ENCODE data around the gene HSPA8. TPM values are rescaled to one million over a fixed set of nuclear protein-coding genes. Genes with fewer than 3 reads are reported as not detected.

The HSPA8 gene
- total RNA-seq, 2 donors from 2014 or later = 672 to 817 TPM

DNA sequence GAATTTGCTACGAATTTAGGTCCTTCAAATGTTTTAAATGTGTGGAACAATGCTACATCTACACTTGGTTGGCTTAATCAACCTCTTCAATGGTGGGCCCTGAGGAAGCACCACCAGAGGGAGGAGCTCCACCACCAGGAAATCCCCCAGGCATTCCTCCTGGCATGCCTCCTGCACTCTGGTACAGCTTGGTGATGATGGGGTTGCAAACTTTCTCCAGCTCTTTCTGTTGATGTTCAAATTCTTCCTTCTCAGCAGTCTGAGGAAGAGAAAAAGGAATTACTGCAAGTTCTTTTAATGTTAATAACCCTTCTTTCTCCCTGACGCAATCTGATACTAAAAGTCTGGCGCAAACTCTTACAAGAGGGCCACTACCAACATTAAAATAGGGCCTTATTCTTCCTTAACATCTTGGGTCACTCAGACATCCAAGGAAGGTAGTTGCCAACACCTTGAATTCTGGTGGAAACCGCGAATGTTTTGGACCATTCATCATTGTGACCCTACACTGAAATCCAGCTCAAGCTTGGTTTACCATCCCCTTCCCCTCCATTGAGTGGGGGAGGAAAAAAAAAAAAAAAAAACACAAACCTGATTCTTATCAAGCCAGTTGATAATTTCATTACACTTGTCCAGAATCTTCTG lies 4.2 kb downstream of the HSPA8 start:
- TF ChIP-seq, protein P1, sequence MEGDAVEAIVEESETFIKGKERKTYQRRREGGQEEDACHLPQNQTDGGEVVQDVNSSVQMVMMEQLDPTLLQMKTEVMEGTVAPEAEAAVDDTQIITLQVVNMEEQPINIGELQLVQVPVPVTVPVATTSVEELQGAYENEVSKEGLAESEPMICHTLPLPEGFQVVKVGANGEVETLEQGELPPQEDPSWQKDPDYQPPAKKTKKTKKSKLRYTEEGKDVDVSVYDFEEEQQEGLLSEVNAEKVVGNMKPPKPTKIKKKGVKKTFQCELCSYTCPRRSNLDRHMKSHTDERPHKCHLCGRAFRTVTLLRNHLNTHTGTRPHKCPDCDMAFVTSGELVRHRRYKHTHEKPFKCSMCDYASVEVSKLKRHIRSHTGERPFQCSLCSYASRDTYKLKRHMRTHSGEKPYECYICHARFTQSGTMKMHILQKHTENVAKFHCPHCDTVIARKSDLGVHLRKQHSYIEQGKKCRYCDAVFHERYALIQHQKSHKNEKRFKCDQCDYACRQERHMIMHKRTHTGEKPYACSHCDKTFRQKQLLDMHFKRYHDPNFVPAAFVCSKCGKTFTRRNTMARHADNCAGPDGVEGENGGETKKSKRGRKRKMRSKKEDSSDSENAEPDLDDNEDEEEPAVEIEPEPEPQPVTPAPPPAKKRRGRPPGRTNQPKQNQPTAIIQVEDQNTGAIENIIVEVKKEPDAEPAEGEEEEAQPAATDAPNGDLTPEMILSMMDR (IDR thresholded peaks at IDR 0.05) = no peak
- Histone ChIP-seq H3K4me1 (peaks cover 0 to 63% of the 10 kb centered on the region in 2 donors), H3K27ac (no peak overlapping the region), H3K27me3 (no peaks in the 10 kb centered on the region), H3K4me3 (no peak overlapping the region), H3K9me3 (no peaks in the 10 kb centered on the region), H3K36me3 (peaks cover 63% of the 10 kb centered on the region)
- no peak for DNase-seq (ENCODE audit: low spot score)

GRCh38 chr11:123056835-123057491 lies 5.0 kb downstream of the HSPA8 start:
- no peak overlapping the region for H3K27ac ChIP-seq
- peaks cover 0 to 63% of the 10 kb centered on the region in 2 donors for H3K4me1 ChIP-seq
- H3K4me3 ChIP-seq = no peak overlapping the region

GRCh38 chr11:123055191-123055901 lies 6.6 kb downstream of the HSPA8 start:
- peaks cover 0 to 53% of the 10 kb centered on the region in 2 donors for H3K4me1 ChIP-seq
- TF ChIP-seq, protein P1 (IDR thresholded peaks at IDR 0.05) = no peak

More at GRCh38 chr11:123056835-123057491, 5.0 kb downstream of the HSPA8 start:
- H3K27me3 ChIP-seq = no peaks in the 10 kb centered on the region
- TF ChIP-seq, protein P1 (IDR thresholded peaks at IDR 0.05) = no peak
- peaks cover 63% of the 10 kb centered on the region for H3K36me3 ChIP-seq
- DNase-seq (ENCODE audit: low spot score) = no peak
- no peaks in the 10 kb centered on the region for H3K9me3 ChIP-seq

DNA sequence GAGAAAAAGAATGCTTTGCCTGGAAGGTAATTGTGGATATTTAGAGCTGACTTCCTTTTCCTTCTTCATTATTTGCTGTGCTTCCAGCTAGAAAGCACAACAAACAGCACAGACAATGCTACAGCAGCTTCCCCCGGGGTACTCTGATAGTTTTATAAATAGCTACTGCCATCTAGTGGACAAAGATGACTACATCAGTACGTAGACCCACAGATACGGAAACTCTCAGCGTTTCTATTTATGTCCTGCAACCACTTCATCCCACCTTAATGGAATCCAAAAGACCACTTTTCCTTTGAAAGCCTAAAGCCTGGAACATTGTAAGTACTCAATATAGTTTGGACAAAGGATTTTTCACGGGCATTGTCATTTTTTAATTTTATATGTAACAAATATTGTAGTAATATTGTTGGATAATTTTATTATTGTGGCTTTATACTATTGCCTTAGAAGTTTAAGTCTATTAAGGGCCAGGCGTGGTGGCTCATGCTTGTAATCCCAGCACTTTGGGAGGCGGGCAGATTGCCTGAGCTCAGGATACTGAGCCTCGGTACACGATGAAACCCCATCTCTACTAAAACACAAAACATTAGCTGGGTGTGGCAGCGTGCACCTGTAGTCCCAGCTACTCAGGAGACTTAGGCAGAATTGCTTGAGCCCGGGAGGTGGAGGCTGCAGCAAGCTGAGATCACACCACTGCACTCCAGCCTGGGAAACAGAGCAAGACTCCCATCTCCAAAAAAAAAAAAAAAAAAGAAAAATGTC lies 7.5 kb downstream of the HSPA8 start:
- DNase-seq (ENCODE audit: low spot score) = no peak
- Histone ChIP-seq H3K9me3 (no peaks in the 10 kb centered on the region), H3K4me1 (peaks cover 0 to 45% of the 10 kb centered on the region in 2 donors), H3K27me3 (no peaks in the 10 kb centered on the region), H3K27ac (peak overlapping the region in 1 of 2 donors; percentile 21), H3K4me3 (no peak overlapping the region), H3K36me3 (peaks cover 46% of the 10 kb centered on the region)
- TF ChIP-seq, protein P1 (IDR thresholded peaks at IDR 0.05) = peak; percentile 56 to 79

More at GRCh38 chr11:123055191-123055901, 6.6 kb downstream of the HSPA8 start:
- H3K9me3 ChIP-seq = no peaks in the 10 kb centered on the region
- no peak overlapping the region for H3K27ac ChIP-seq
- peaks cover 54% of the 10 kb centered on the region for H3K36me3 ChIP-seq
- peak; percentile 11 for DNase-seq (ENCODE audit: low spot score)
- H3K27me3 ChIP-seq = no peaks in the 10 kb centered on the region
- no peak overlapping the region for H3K4me3 ChIP-seq

DNA sequence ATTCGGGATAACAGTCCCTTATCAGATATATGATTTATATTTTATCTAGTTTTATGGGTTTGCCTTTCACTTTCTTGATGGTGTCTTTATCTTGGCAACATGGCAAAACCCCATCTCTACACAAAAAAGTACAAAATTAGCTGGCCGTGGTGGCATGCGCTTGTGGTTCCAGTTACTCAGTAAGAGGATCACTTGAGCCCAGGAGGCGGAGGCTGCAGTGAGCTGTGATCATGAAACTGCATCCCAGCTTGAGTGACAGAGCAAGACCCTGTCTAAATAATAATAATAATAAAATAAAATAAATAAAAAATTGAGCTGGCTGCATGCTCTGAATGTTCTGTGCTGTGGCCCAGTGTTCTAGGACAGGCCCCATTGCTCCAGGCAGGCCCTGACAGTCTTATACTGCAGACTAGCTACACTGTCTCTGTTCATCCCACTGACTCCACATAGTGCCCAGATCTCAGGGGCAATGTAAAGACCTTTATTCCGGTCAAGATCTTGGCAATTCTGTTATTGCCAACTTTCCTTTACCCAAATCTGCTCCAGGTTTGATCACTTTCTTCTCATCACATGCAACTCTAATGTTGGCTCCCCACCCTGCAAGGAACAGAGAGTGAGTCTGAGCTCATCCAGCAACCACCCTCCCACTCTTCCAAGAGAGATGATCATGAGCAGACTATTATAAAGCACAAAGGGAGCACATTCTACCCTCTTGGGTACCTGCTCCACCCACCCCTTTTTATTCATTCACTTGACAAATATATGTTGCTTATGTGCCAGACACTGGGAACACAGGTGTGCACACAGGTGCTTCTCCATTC lies 8.8 kb downstream of the HSPA8 start:
- TF ChIP-seq, protein P1 (IDR thresholded peaks at IDR 0.05) = no peak

More for the DNA sequence above, 8.8 kb downstream of the HSPA8 start:
- Histone ChIP-seq H3K27ac (no peak overlapping the region), H3K36me3 (peaks cover 32% of the 10 kb centered on the region), H3K4me1 (peaks cover 0 to 31% of the 10 kb centered on the region in 2 donors), H3K4me3 (no peak overlapping the region), H3K9me3 (no peaks in the 10 kb centered on the region), H3K27me3 (no peaks in the 10 kb centered on the region)
- no peak for DNase-seq (ENCODE audit: low spot score)
